K562 (cell line): ENCODE results near the gene IRF2BP1. TPM values are rescaled to one million over a fixed set of nuclear protein-coding genes. Genes with fewer than 3 reads are reported as not detected.

ENCODE experiments used
- ETV6 ChIP-seq, 3 experiments: fragments of 150-350 bp in 1 of 3; sonication (generic) in 1 of 3; formaldehyde crosslinking in 1 of 3; IDR thresholded peaks; 2 replicates each; pipeline versions ENCODE4 v1.6.1 to v1.8.0; 2014 to 2022; ENCODE audit warnings: borderline replicate concordance in 2 of 3, low read depth in 2 of 3, antibody characterized with exemption in 1 of 3, low read length in 1 of 3, mild to moderate bottlenecking in 1 of 3, missing genetic modification reagents in 1 of 3
- GABPA ChIP-seq: fragments of 200-800 bp; sonication (Bioruptor generic); conservative IDR thresholded peaks from 2 replicates; pipeline ENCODE4 v1.6.1; 2016; ENCODE audit warnings: low read depth, missing genetic modification characterization, missing compliant biosample characterization
- LCOR ChIP-seq: sonication (generic); formaldehyde crosslinking; IDR thresholded peaks from 2 replicates; pipeline ENCODE4 v1.8.0; 2022; ENCODE audit warnings: mild to moderate bottlenecking, missing genetic modification reagents
- MTA3 ChIP-seq: fragments of 450-650 bp; formaldehyde crosslinking; IDR thresholded peaks from 2 replicates; pipeline ENCODE4 v1.6.1; 2017; ENCODE audit warnings: mild to moderate bottlenecking, borderline replicate concordance
- OTX1 ChIP-seq: fragments of 450-650 bp; formaldehyde crosslinking; IDR thresholded peaks from 2 replicates; pipeline ENCODE4 v1.4.0; 2022; ENCODE audit warnings: mild to moderate bottlenecking
- RBFOX2 ChIP-seq: fragments of 200-400 bp; formaldehyde crosslinking; IDR thresholded peaks from 2 replicates; pipeline ENCODE4 v1.6.1; 2017; ENCODE audit warnings: low read depth, mild to moderate bottlenecking, low read length, moderate library complexity
- polyA plus RNA-seq, 8 experiments: library from polyadenylated mRNA; depleted of rRNA in 4 of 8; stranded (reverse) in 5 of 8; unstranded in 3 of 8; fragments of >200 nt; fragmentation: Nextera tagmentation in 2 of 8; fragmentation: Illumina TruSeq in 1 of 8; extraction: Ambion mirVana in 2 of 8; extraction: Trizol in 1 of 8; gene quantifications; 2 replicates each; pipeline versions ENCODE4 v1.2.1 to v1.2.3, GENCODE V29; 2011 to 2014; ENCODE audit warnings: inconsistent platforms in 1 of 8, missing spikeins in 1 of 8
- total RNA-seq, 7 experiments: library from RNA; depleted of rRNA in 6 of 7; stranded (reverse); fragments of >200 nt in 6 of 7; fragmentation: Illumina TruSeq in 2 of 7; extraction: Trizol in 2 of 7; gene quantifications; 2 replicates each; pipeline versions ENCODE4 v1.2.1 to v1.2.3, GENCODE V29; 2011 to 2021; ENCODE audit warnings: low replicate concordance in 1 of 7
- TF ChIP-seq, protein P1 (sequence below): sonication (generic); formaldehyde crosslinking; IDR thresholded peaks from 2 replicates; pipeline ENCODE4 v1.8.0; 2022; ENCODE audit warnings: mild to moderate bottlenecking, missing genetic modification reagents
- TF ChIP-seq, protein P2 (sequence below): fragments of 450-650 bp; IDR thresholded peaks from 2 replicates; pipeline ENCODE4 v1.7.0; 2016; ENCODE audit warnings: borderline replicate concordance
- TF ChIP-seq, protein P3 (sequence below): fragments of 450-650 bp; formaldehyde crosslinking; IDR thresholded peaks from 2 replicates; pipeline ENCODE4 v1.4.0; 2022; ENCODE audit warnings: missing genetic modification characterization
- TF ChIP-seq, protein P4 (sequence below): fragments of 200-800 bp; sonication (Bioruptor generic); IDR thresholded peaks from 2 replicates; pipeline ENCODE4 v1.6.1; 2017; ENCODE audit warnings: missing genetic modification characterization, missing compliant biosample characterization
- TF ChIP-seq, protein P5 (sequence below), 2 experiments: IDR thresholded peaks; 2 replicates each; pipeline ENCODE4 v1.6.1; 2012; ENCODE audit warnings: improper control_type of control experiment in 2 of 2, low read depth in 2 of 2, low read length in 2 of 2, borderline replicate concordance in 1 of 2

The IRF2BP1 gene
- total and polyA plus RNA-seq, 9 of the 15 experiments (the other 6 are each of a cell fraction or from before 2014, with no cell fraction given) = 0.61 to 35.9 (median 3.5) TPM

DNA sequence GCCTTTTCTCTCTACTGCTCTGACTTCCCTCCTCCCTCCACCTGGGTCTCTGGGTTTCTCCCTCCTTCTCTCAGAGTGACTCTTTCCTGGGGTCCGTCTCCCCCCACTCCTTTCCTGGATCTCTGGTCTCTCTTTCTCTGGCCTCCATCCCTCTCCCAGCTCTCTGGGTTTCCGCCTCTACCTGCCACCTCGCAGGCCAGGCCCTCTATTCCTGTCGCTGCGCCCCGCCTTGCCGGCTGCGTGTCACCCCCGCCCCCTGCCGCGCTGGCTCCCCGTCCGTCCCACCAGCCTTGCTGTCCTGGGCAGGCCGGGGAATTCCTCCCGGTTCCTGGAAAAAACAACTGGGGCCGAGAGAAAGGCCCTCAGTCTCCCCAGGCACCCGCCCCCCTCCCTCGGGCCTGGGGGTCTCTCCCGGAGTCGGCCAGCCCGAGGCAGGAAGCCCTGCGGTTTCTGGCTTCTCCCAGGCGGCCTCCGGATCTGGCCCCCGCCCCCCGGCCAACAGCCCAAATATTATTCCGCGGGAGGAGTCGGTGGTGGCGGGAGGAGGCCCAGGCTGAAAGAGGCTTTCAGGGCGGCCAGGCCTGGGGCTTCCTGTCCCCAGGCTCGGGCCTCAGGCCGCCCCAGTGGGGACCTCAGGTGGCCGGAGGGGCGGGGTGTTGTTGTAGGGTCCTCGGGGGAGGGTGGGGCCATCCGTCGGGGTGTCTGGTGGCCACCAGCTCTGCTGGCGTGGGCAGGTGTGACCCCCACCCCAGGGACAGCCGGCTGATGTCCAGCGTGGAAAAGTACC, 9.3 kb downstream of the IRF2BP1 start (continued):
- TF ChIP-seq, protein P1, sequence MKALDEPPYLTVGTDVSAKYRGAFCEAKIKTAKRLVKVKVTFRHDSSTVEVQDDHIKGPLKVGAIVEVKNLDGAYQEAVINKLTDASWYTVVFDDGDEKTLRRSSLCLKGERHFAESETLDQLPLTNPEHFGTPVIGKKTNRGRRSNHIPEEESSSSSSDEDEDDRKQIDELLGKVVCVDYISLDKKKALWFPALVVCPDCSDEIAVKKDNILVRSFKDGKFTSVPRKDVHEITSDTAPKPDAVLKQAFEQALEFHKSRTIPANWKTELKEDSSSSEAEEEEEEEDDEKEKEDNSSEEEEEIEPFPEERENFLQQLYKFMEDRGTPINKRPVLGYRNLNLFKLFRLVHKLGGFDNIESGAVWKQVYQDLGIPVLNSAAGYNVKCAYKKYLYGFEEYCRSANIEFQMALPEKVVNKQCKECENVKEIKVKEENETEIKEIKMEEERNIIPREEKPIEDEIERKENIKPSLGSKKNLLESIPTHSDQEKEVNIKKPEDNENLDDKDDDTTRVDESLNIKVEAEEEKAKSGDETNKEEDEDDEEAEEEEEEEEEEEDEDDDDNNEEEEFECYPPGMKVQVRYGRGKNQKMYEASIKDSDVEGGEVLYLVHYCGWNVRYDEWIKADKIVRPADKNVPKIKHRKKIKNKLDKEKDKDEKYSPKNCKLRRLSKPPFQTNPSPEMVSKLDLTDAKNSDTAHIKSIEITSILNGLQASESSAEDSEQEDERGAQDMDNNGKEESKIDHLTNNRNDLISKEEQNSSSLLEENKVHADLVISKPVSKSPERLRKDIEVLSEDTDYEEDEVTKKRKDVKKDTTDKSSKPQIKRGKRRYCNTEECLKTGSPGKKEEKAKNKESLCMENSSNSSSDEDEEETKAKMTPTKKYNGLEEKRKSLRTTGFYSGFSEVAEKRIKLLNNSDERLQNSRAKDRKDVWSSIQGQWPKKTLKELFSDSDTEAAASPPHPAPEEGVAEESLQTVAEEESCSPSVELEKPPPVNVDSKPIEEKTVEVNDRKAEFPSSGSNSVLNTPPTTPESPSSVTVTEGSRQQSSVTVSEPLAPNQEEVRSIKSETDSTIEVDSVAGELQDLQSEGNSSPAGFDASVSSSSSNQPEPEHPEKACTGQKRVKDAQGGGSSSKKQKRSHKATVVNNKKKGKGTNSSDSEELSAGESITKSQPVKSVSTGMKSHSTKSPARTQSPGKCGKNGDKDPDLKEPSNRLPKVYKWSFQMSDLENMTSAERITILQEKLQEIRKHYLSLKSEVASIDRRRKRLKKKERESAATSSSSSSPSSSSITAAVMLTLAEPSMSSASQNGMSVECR = peak; percentile 50; the same call in 1 of the 2 replicates
- TF ChIP-seq GABPA (tag) (peak; percentile 22; the same call in 1 of the 2 replicates), ETV6 (IDR thresholded peaks at IDR 0.05; ENCODE audit: borderline replicate concordance in 1 of 2, low read depth in 2 of 2, low read length in 1 of 2) (no peak), ETV6 (CRISPR knock-in tag; IDR thresholded peaks at IDR 0.05; ENCODE audit: borderline replicate concordance) (no peak), LCOR (CRISPR knock-in tag) (no peak), MTA3 (peak; percentile 72; the same call in 1 of the 2 replicates), RBFOX2 (peak; percentile 78), OTX1 (peak; percentile 83; the same call in 1 of the 2 replicates)
- TF ChIP-seq, protein P2, sequence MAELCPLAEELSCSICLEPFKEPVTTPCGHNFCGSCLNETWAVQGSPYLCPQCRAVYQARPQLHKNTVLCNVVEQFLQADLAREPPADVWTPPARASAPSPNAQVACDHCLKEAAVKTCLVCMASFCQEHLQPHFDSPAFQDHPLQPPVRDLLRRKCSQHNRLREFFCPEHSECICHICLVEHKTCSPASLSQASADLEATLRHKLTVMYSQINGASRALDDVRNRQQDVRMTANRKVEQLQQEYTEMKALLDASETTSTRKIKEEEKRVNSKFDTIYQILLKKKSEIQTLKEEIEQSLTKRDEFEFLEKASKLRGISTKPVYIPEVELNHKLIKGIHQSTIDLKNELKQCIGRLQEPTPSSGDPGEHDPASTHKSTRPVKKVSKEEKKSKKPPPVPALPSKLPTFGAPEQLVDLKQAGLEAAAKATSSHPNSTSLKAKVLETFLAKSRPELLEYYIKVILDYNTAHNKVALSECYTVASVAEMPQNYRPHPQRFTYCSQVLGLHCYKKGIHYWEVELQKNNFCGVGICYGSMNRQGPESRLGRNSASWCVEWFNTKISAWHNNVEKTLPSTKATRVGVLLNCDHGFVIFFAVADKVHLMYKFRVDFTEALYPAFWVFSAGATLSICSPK = peak; percentile 84; the same call in 1 of the 2 replicates
- TF ChIP-seq, protein P3, sequence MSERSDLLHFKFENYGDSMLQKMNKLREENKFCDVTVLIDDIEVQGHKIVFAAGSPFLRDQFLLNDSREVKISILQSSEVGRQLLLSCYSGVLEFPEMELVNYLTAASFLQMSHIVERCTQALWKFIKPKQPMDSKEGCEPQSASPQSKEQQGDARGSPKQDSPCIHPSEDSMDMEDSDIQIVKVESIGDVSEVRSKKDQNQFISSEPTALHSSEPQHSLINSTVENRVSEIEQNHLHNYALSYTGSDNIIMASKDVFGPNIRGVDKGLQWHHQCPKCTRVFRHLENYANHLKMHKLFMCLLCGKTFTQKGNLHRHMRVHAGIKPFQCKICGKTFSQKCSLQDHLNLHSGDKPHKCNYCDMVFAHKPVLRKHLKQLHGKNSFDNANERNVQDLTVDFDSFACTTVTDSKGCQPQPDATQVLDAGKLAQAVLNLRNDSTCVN (CRISPR knock-in tag) = peak; percentile 92; the same call in 1 of the 2 replicates
- TF ChIP-seq, protein P4, sequence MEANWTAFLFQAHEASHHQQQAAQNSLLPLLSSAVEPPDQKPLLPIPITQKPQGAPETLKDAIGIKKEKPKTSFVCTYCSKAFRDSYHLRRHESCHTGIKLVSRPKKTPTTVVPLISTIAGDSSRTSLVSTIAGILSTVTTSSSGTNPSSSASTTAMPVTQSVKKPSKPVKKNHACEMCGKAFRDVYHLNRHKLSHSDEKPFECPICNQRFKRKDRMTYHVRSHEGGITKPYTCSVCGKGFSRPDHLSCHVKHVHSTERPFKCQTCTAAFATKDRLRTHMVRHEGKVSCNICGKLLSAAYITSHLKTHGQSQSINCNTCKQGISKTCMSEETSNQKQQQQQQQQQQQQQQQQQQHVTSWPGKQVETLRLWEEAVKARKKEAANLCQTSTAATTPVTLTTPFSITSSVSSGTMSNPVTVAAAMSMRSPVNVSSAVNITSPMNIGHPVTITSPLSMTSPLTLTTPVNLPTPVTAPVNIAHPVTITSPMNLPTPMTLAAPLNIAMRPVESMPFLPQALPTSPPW (CRISPR knock-in tag) = peak; percentile 87
- TF ChIP-seq, protein P5, sequence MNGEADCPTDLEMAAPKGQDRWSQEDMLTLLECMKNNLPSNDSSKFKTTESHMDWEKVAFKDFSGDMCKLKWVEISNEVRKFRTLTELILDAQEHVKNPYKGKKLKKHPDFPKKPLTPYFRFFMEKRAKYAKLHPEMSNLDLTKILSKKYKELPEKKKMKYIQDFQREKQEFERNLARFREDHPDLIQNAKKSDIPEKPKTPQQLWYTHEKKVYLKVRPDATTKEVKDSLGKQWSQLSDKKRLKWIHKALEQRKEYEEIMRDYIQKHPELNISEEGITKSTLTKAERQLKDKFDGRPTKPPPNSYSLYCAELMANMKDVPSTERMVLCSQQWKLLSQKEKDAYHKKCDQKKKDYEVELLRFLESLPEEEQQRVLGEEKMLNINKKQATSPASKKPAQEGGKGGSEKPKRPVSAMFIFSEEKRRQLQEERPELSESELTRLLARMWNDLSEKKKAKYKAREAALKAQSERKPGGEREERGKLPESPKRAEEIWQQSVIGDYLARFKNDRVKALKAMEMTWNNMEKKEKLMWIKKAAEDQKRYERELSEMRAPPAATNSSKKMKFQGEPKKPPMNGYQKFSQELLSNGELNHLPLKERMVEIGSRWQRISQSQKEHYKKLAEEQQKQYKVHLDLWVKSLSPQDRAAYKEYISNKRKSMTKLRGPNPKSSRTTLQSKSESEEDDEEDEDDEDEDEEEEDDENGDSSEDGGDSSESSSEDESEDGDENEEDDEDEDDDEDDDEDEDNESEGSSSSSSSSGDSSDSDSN (IDR thresholded peaks at IDR 0.05; ENCODE audit: borderline replicate concordance in 1 of 2, low read depth in 2 of 2, low read length in 2 of 2) = peak; percentile 69 to 75; a peak in 2 of 4 replicates
